Fibroblast of pulmonary artery (primary cell): ENCODE measurements around the gene ABHD2.

Experiments
- DNase-seq: peaks from one replicate; pipeline ENCODE4 v3.0.0-alpha.2; 2010; ENCODE audit warnings: low read depth
- H3K4me3 ChIP-seq: replicated peaks from 2 replicates; pipeline ENCODE4 v1.5.1; 2011; ENCODE audit warnings: low read depth, mild to moderate bottlenecking, control low read depth, low read length, moderate library complexity
- CTCF ChIP-seq: IDR thresholded peaks from 2 replicates; pipeline ENCODE4 v1.5.1; 2011; ENCODE audit warnings: mild to moderate bottlenecking, control low read depth, low read length, inconsistent platforms; ENCODE audit errors: missing control alignments

Gene ABHD2

DNA sequence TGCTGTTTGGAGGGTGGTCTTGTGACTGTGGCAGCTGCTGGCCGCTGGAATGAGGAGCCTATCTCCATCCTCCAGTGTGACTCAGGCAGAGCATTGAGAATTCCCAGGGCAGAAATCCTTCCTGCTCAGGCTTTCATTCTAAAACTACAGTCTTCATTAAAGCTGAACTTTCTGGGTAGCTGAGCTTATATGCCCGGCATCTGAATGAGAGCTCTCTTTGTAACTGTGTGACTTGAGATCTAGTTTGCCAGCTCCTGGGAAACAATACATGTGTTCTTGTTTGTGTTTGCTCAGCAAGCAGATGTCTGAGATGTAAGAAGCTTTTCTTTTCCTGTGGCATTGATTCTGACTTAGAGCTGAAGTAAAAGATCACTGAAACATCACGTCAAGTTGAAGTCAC lies 110.7 kb downstream of the ABHD2 start:
- no peak for DNase-seq
- H3K4me3 ChIP-seq: no peak overlapping the region
- TF ChIP-seq CTCF: no peak

DNA sequence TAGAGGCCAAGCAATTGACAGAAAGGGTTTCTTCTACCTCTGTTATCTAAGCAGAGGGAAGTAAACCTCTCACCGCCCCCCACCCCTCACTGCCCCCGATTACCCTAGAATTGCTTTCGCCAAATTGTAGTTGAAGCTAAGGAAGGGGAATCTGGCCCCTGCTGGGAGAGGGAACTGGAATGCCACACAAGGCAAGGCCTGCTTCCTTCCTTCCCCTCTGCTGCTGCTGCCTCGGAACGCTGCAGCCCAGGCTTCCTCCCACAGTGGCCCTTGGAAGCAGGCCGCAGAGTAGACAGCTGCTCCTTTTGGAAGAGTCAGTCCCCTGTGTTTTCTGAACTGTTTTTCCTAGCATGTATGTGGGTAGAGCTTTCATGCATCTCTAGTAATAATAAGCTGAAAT lies 111.5 kb downstream of the ABHD2 start:
- DNase-seq: no peak
- TF ChIP-seq CTCF: no peak
- H3K4me3 ChIP-seq: no peak overlapping the region

DNA sequence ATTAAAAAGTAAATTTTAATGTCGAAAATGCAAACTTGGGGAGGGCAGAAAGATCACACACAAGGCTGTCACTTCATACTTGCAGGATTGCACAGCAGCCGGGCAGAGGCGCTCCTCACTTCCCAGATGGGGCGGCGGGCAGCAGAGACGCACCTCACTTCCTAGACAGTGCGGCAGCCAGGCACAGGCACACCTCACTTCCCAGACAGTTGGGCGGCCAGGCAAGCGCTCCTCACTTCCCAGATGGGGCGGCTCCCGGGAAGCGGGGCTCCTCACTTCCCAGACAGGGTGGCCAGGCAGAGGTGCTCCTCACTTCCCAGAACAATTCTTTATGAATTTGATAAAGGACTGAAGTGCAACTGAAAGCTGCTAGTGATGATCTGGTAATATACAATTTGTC lies 111.9 kb downstream of the ABHD2 start:
- TF ChIP-seq CTCF: no peak
- H3K4me3 ChIP-seq: no peak overlapping the region
- no peak for DNase-seq

GRCh38 chr15:89201465-89202005 lies 113.3 kb downstream of the ABHD2 start:
- H3K4me3 ChIP-seq: no peak overlapping the region
- no peak for TF ChIP-seq CTCF
- DNase-seq: no peak

- no peak for DNase-seq
- TF ChIP-seq CTCF: no peak
Measured at GRCh38 chr15:89203705-89204273, 115.5 kb downstream of the ABHD2 start.

GRCh38 chr15:89205991-89206585 lies 117.8 kb downstream of the ABHD2 start:
- H3K4me3 ChIP-seq: no peak overlapping the region
- no peak for TF ChIP-seq CTCF
- no peak for DNase-seq

More at GRCh38 chr15:89203705-89204273, 115.5 kb downstream of the ABHD2 start:
- no peak overlapping the region for H3K4me3 ChIP-seq

- peak overlapping the region; percentile 21 for H3K4me3 ChIP-seq
- TF ChIP-seq CTCF: peak; percentile 98
- peak; percentile 69 for DNase-seq
Measured at GRCh38 chr15:89206908-89207331, 118.7 kb downstream of the ABHD2 start.
